Naive thymus-derived CD4-positive, alpha-beta T cell (primary cell): ENCODE measurements around the gene ZBTB46. TPM values are rescaled to one million over a fixed set of nuclear protein-coding genes. Genes with fewer than 3 reads are reported as not detected.
A peak's percentile ranks its signal among the peaks of the same experiment; 100 is the strongest.

Experiments used
- ATAC-seq: fragments of 150-1000 bp; cut with Tn5 transposase; 2 replicates; pipeline ENCODE4 v1.10.0; 2021; ENCODE audit warnings: mild to moderate bottlenecking, moderate library complexity
- CTCF ChIA-PET: fragments of 350-600 bp; sonication (Branson Sonifier 250); formaldehyde crosslinking; loops from one replicate; lab custom pipeline; 2021; ENCODE audit warnings: antibody characterized with exemption; lab: Charles Lee
- POLR2A ChIA-PET: fragments of 350-600 bp; sonication (Branson Sonifier 250); formaldehyde crosslinking; loops from one replicate; lab custom pipeline; 2021; ENCODE audit warnings: antibody characterized with exemption, inconsistent platforms; lab: Charles Lee
- DNase-seq, 9 donors: peaks; one replicate each; pipeline versions ENCODE4 v3.0.0 to v3.0.0-alpha.2; 2020 to 2022; ENCODE audit warnings: mixed read lengths in 1 of 9
- H3K27ac ChIP-seq: one replicate; pipeline ENCODE4 v1.7.0; 2013; ENCODE audit warnings: mild to moderate bottlenecking, low read depth, low read length, moderate library complexity
- H3K27me3 ChIP-seq, 2 donors: one replicate each; pipeline ENCODE4 v1.7.0; 2013; ENCODE audit warnings: low read length in 2 of 2, mild to moderate bottlenecking in 2 of 2, moderate library complexity in 2 of 2; ENCODE audit not compliant: control insufficient read depth in 2 of 2, insufficient read depth in 2 of 2
- H3K36me3 ChIP-seq, 3 experiments: 1 replicate in 2 of 3; 2 replicates in 1 of 3; pipeline ENCODE4 v1.7.0; 2013; ENCODE audit warnings: low read length in 3 of 3, mild to moderate bottlenecking in 3 of 3, moderate library complexity in 1 of 3; ENCODE audit not compliant: insufficient read depth in 3 of 3, control insufficient read depth in 2 of 3
- H3K4me1 ChIP-seq, 2 donors: one replicate each; pipeline ENCODE4 v1.7.0; 2013; ENCODE audit warnings: low read length in 2 of 2, mild to moderate bottlenecking in 2 of 2, moderate library complexity in 1 of 2; ENCODE audit not compliant: control insufficient read depth in 2 of 2, insufficient read depth in 2 of 2
- H3K4me3 ChIP-seq: 2 replicates; pipeline ENCODE4 v1.7.0; 2013; ENCODE audit warnings: mild to moderate bottlenecking, low read length
- H3K9me3 ChIP-seq, 3 experiments: 1 replicate in 2 of 3; 2 replicates in 1 of 3; pipeline ENCODE4 v1.7.0; 2013; ENCODE audit warnings: low read length in 3 of 3; ENCODE audit not compliant: control insufficient read depth in 2 of 3
- H3K27ac Mint-ChIP-seq, 9 donors: one replicate each; pipeline ENCODE4 v1.8.0; 2020 to 2022; ENCODE audit warnings: mixed read lengths in 9 of 9, mild to moderate bottlenecking in 8 of 9, moderate library complexity in 5 of 9, inconsistent platforms in 2 of 9
- H3K27me3 Mint-ChIP-seq, 5 donors: one replicate each; pipeline ENCODE4 v1.8.0; 2021 to 2022; ENCODE audit warnings: mixed read lengths in 5 of 5, mild to moderate bottlenecking in 1 of 5
- H3K36me3 Mint-ChIP-seq, 5 donors: one replicate each; pipeline ENCODE4 v1.8.0; 2020 to 2022; ENCODE audit warnings: mixed read lengths in 5 of 5, mild to moderate bottlenecking in 3 of 5, inconsistent platforms in 1 of 5
- H3K4me1 Mint-ChIP-seq, 7 donors: one replicate each; pipeline ENCODE4 v1.8.0; 2020 to 2022; ENCODE audit warnings: mixed read lengths in 7 of 7, mild to moderate bottlenecking in 3 of 7, inconsistent platforms in 1 of 7
- H3K4me3 Mint-ChIP-seq, 10 donors: one replicate each; pipeline ENCODE4 v1.8.0; 2020 to 2022; ENCODE audit warnings: mild to moderate bottlenecking in 10 of 10, mixed read lengths in 10 of 10, moderate library complexity in 6 of 10, inconsistent platforms in 2 of 10
- H3K9me3 Mint-ChIP-seq, 11 donors: one replicate each; pipeline ENCODE4 v1.8.0; 2020 to 2022; ENCODE audit warnings: mixed read lengths in 11 of 11, mild to moderate bottlenecking in 4 of 11, inconsistent platforms in 1 of 11, moderate library complexity in 1 of 11
- intact Hi-C, 2 donors: fragments of 100-400 bp; cut with micrococcal nuclease; formaldehyde crosslinking; loops; one replicate each; pipeline ENCODE4 v1.15.1; 2023
- polyA plus RNA-seq, 2 donors: library from polyadenylated mRNA; unstranded; fragments of 300-500 nt; fragmentation: Illumina TruSeq; gene quantifications; one replicate each; pipeline ENCODE4 v1.2.3, GENCODE V29; 2021
- total RNA-seq, 6 experiments: library from RNA in 5 of 6; stranded (reverse) in 5 of 6; gene quantifications; 1 replicate in 5 of 6; 2 replicates in 1 of 6; pipeline ENCODE4 v1.2.3 and lab custom pipeline; 2021 to 2026

Gene ZBTB46
- total and polyA plus RNA-seq, 7 experiments from 2014 or later = 0.03 to 1.7 (median 0.07) TPM; not detected in 1

GRCh38 chr20:63745424-63745805 is 85.6 kb downstream of the ZBTB46 start:
- H3K9me3 Mint-ChIP-seq = no peaks in the 10 kb centered on the region
- H3K27ac Mint-ChIP-seq = peak overlapping the region in 5 of 9 donors; percentile 39 to 79 (median 53)
- Histone ChIP-seq H3K36me3 (peaks cover 0 to 21% (median 0%) of the 10 kb centered on the region in 3 experiments), H3K9me3 (no peaks in the 10 kb centered on the region), H3K4me3 (no peak overlapping the region), H3K27ac (no peak overlapping the region), H3K4me1 (peaks cover 7 to 21% of the 10 kb centered on the region in 2 donors), H3K27me3 (no peaks in the 10 kb centered on the region)
- intact Hi-C loops = no loop called here
- H3K36me3 Mint-ChIP-seq = peaks cover 0 to 4% (median 0%) of the 10 kb centered on the region in 5 donors
- ATAC-seq = no peak
- no peaks in the 10 kb centered on the region for H3K27me3 Mint-ChIP-seq
- peaks cover under 1 to 21% (median 13%) of the 10 kb centered on the region in 7 donors for H3K4me1 Mint-ChIP-seq
- CTCF ChIA-PET = no interaction called here
- no peak for DNase-seq
- H3K4me3 Mint-ChIP-seq = no peak overlapping the region
- POLR2A ChIA-PET = interaction anchor here (0.7 to 3.4 kb wide), 2 partner anchors 9 to 37 kb away, joined by 3 to 12 read pairs; partner anchors contain the start of gene LIME1

- H3K27ac Mint-ChIP-seq = peak overlapping the region in 1 of 9 donors; percentile 21
- CTCF ChIA-PET = no interaction called here
Observed at GRCh38 chr20:63744574-63745423, 86.3 kb downstream of the ZBTB46 start.

GRCh38 chr20:63744158-63744557 is 86.9 kb downstream of the ZBTB46 start:
- Mint-ChIP-seq H3K4me1 (peaks cover 0 to 10% (median 6%) of the 10 kb centered on the region in 7 donors), H3K27ac (peak overlapping the region in 1 of 9 donors; percentile 21), H3K27me3 (no peaks in the 10 kb centered on the region), H3K9me3 (no peaks in the 10 kb centered on the region), H3K4me3 (no peak overlapping the region), H3K36me3 (peaks cover 0 to 4% (median 0%) of the 10 kb centered on the region in 5 donors)
- Histone ChIP-seq H3K36me3 (peaks cover 0 to 21% (median 0%) of the 10 kb centered on the region in 3 experiments), H3K9me3 (no peaks in the 10 kb centered on the region), H3K27me3 (no peaks in the 10 kb centered on the region), H3K4me3 (no peak overlapping the region), H3K27ac (no peak overlapping the region), H3K4me1 (peaks cover 4 to 11% of the 10 kb centered on the region in 2 donors)
- ChIA-PET CTCF (no interaction called here), POLR2A (interaction anchor here (3.4 kb wide), 1 partner anchor 8 kb away, joined by 12 read pairs; the partner anchor contains the start of gene LIME1)
- ATAC-seq (no peak), DNase-seq (no peak)
- intact Hi-C loops = loop anchor here in 1 of 2 donors (5.0 kb wide), 1 partner anchor 37 kb away; the partner anchor contains the start of genes ARFRP1 and ZGPAT

More at GRCh38 chr20:63744574-63745423, 86.3 kb downstream of the ZBTB46 start:
- no peaks in the 10 kb centered on the region for H3K9me3 ChIP-seq
- no peak overlapping the region for H3K27ac ChIP-seq
- POLR2A ChIA-PET = interaction anchor here (3.4 kb wide), 1 partner anchor 8 kb away, joined by 12 read pairs; the partner anchor contains the start of gene LIME1
- peaks cover 0 to 21% (median 0%) of the 10 kb centered on the region in 3 experiments for H3K36me3 ChIP-seq
- DNase-seq (no peak), ATAC-seq (no peak)
- H3K27me3 Mint-ChIP-seq = no peaks in the 10 kb centered on the region
- peaks cover 3 to 15% of the 10 kb centered on the region in 2 donors for H3K4me1 ChIP-seq
- H3K4me3 ChIP-seq = no peak overlapping the region
- H3K4me3 Mint-ChIP-seq = no peak overlapping the region
- no peaks in the 10 kb centered on the region for H3K27me3 ChIP-seq
- H3K9me3 Mint-ChIP-seq = no peaks in the 10 kb centered on the region
- H3K36me3 Mint-ChIP-seq = peaks cover 0 to 4% (median 0%) of the 10 kb centered on the region in 5 donors
- intact Hi-C loops = loop anchor here in 1 of 2 donors (5.0 kb wide), 1 partner anchor 37 kb away; the partner anchor contains the start of genes ARFRP1 and ZGPAT
- peaks cover 0 to 15% (median 10%) of the 10 kb centered on the region in 7 donors for H3K4me1 Mint-ChIP-seq

- ATAC-seq = no peak
- DNase-seq = no peak
- peaks cover 0 to 21% (median 0%) of the 10 kb centered on the region in 3 experiments for H3K36me3 ChIP-seq
- ChIA-PET POLR2A (interaction anchor here (0.7 to 1.2 kb wide), 3 partner anchors 8 to 37 kb away, joined by 3 to 4 read pairs (median 3); partner anchors contain the start of genes ARFRP1 and ZGPAT), CTCF (no interaction called here)
- intact Hi-C loops = loop anchor here in 1 of 2 donors (5.0 kb wide), 1 partner anchor 36 kb away; the partner anchor contains the start of genes ARFRP1 and ZGPAT
- Mint-ChIP-seq H3K27me3 (no peaks in the 10 kb centered on the region), H3K9me3 (no peaks in the 10 kb centered on the region), H3K4me3 (peak overlapping the region in 1 of 10 donors; percentile 28), H3K27ac (peak overlapping the region in 3 of 9 donors; percentile 12 to 39 (median 14)), H3K36me3 (peaks cover 0 to 4% (median 0%) of the 10 kb centered on the region in 5 donors), H3K4me1 (peaks cover 0 to 6% (median 0%) of the 10 kb centered on the region in 7 donors)
- H3K27me3 ChIP-seq = no peaks in the 10 kb centered on the region
- H3K4me3 ChIP-seq = no peak overlapping the region
- H3K4me1 ChIP-seq = peaks cover 9 to 16% of the 10 kb centered on the region in 2 donors
- H3K27ac ChIP-seq = no peak overlapping the region
- no peaks in the 10 kb centered on the region for H3K9me3 ChIP-seq
Observed at GRCh38 chr20:63743210-63743970, 87.7 kb downstream of the ZBTB46 start.

- Histone ChIP-seq H3K36me3 (peaks cover 0 to 21% (median 0%) of the 10 kb centered on the region in 3 experiments), H3K4me3 (no peak overlapping the region), H3K4me1 (peaks cover 12 to 19% of the 10 kb centered on the region in 2 donors), H3K27me3 (no peaks in the 10 kb centered on the region), H3K27ac (no peak overlapping the region), H3K9me3 (no peaks in the 10 kb centered on the region)
- DNase-seq (no peak), ATAC-seq (no peak)
- CTCF ChIA-PET = interaction anchor here (0.5 kb wide), 1 partner anchor 15 kb away, joined by 7 read pairs; no protein-coding TSS in a partner anchor
- intact Hi-C loops = loop anchor here in 1 of 2 donors (5.0 kb wide), 1 partner anchor 35 kb away; the partner anchor contains the start of genes ARFRP1 and ZGPAT
- Mint-ChIP-seq H3K36me3 (peaks cover 0 to 4% (median 0%) of the 10 kb centered on the region in 5 donors), H3K4me1 (peaks cover 0 to 6% (median 0%) of the 10 kb centered on the region in 7 donors), H3K27ac (no peak overlapping the region), H3K4me3 (no peak overlapping the region), H3K27me3 (no peaks in the 10 kb centered on the region), H3K9me3 (no peaks in the 10 kb centered on the region)
- POLR2A ChIA-PET = interaction anchor here (0.7 to 9.9 kb wide), 6 partner anchors 8 to 123 kb away, joined by 3 to 137 read pairs (median 8); partner anchors contain the start of genes ARFRP1, TPD52L2 and ZGPAT
Observed at GRCh38 chr20:63742381-63743024, 88.6 kb downstream of the ZBTB46 start.
